Activated CD4-positive, alpha-beta T cell treated with anti-CD3 and anti-CD28 coated beads, Interleukin-2, amount 50 U/mL, for 16 hours (primary cell): ENCODE results near the gene EPB41L4B.
"Not testable (repeated sequence)": the region's sequence is repeated elsewhere in the genome, so short reads cannot be mapped to it uniquely, and the experiment has no call there.

ENCODE experiments used
- DNase-seq: peaks from one replicate; pipeline ENCODE4 v3.0.0-alpha.2; 2020

EPB41L4B gene

GRCh38 chr9:109156708-109157107 is 164.2 kb downstream of the EPB41L4B start:
- no peak for DNase-seq

GRCh38 chr9:109150925-109151545 is 169.8 kb downstream of the EPB41L4B start:
- no peak for DNase-seq

- no peak for DNase-seq
Observed at GRCh38 chr9:109149722-109150121, 171.1 kb downstream of the EPB41L4B start.

GRCh38 chr9:109149089-109149488 is 171.8 kb downstream of the EPB41L4B start:
- DNase-seq, result no peak

GRCh38 chr9:109145051-109145450 is 175.8 kb downstream of the EPB41L4B start:
- no peak for DNase-seq

GRCh38 chr9:109143881-109144562 is 176.8 kb downstream of the EPB41L4B start:
- DNase-seq, result peak; percentile 41

- no peak for DNase-seq
Observed at GRCh38 chr9:109141375-109141774, 179.5 kb downstream of the EPB41L4B start.

- DNase-seq, result no peak
Observed at GRCh38 chr9:109139851-109140250, 181.0 kb downstream of the EPB41L4B start.

GRCh38 chr9:109138421-109138820 is 182.4 kb downstream of the EPB41L4B start:
- DNase-seq, result no peak

- DNase-seq, result no peak
Observed at GRCh38 chr9:109134167-109134578, 186.7 kb downstream of the EPB41L4B start.

GRCh38 chr9:109133533-109133932 is 187.3 kb downstream of the EPB41L4B start:
- no peak for DNase-seq

- DNase-seq, result no peak
Observed at GRCh38 chr9:109132567-109133021, 188.3 kb downstream of the EPB41L4B start.

GRCh38 chr9:109129470-109130197 is 191.2 kb downstream of the EPB41L4B start:
- no peak for DNase-seq

GRCh38 chr9:109126671-109127070 is 194.2 kb downstream of the EPB41L4B start:
- DNase-seq, result not testable (repeated sequence)

- no peak for DNase-seq
Observed at GRCh38 chr9:109124121-109124520, 196.7 kb downstream of the EPB41L4B start.

- DNase-seq, result no peak
Observed at GRCh38 chr9:109122726-109123621, 197.9 kb downstream of the EPB41L4B start.
